ENCODE measurements around the gene RAP1GAP. TPM values are rescaled to one million over a fixed set of nuclear protein-coding genes. Genes with fewer than 3 reads are reported as not detected.

Gene RAP1GAP
- total RNA-seq, 1 experiment from 2014 or later = 13.4 TPM

- ChIA-PET CTCF (interaction anchor here (0.7 to 1.9 kb wide), 7 partner anchors 31 to 227 kb away, joined by 3 to 16 read pairs (median 3); partner anchors contain the start of gene ALPL), POLR2A (no interaction called here), RAD21 (ENCODE audit: low non-redundant PET in 1 of 2, low total read pairs in 2 of 2, uncharacterized antibody in 2 of 2, unreplicated experiment in 2 of 2) (interaction anchor here (0.8 to 1.2 kb wide), 3 partner anchors 60 to 221 kb away, joined by 3 read pairs; no protein-coding TSS in a partner anchor)
- no peaks in the 10 kb centered on the region for H3K9me3 ChIP-seq (ENCODE audit: control insufficient read depth in 1 of 2, insufficient read depth in 1 of 2, low read depth in 1 of 2, low read length in 2 of 2)
- DNase-seq (ENCODE audit: low read depth, low spot score) (peak; percentile 23), ATAC-seq (peak; percentile 78)
- H4K20me1 ChIP-seq (ENCODE audit: insufficient read depth) = no peaks in the 10 kb centered on the region
- peaks cover 7 to 13% of the 10 kb centered on the region in 2 experiments; a peak in 3 of 4 replicates for H3K4me1 ChIP-seq (ENCODE audit: control insufficient read depth in 1 of 2, insufficient read depth in 2 of 2, low read length in 2 of 2)
- peak overlapping the region; percentile 20; the same call in 1 of the 2 replicates for H3K4me2 ChIP-seq (ENCODE audit: low read length)
- H3K9me2 ChIP-seq (ENCODE audit: insufficient read depth) = no peaks in the 10 kb centered on the region
- BruUV-seq (replicated peaks) = no TSS peak
- H2AFZ ChIP-seq (ENCODE audit: low read depth, low read length, poor library complexity, severe bottlenecking) = no peak overlapping the region
- H3K79me2 ChIP-seq (ENCODE audit: insufficient read depth, low read length) = no peaks in the 10 kb centered on the region
- peak; percentile 70 to 90 (median 76) for TF ChIP-seq CTCF (IDR thresholded peaks at IDR 0.05 in 2 of 3, conservative IDR thresholded peaks at IDR 0.05 in 1 of 3; ENCODE audit: borderline replicate concordance in 1 of 3, insufficient read depth in 1 of 3, low read depth in 2 of 3, low read length in 2 of 3)
- peak; percentile 92 for TF ChIP-seq RAD21 (IDR thresholded peaks at IDR 0.05; ENCODE audit: low read depth)
- no peak for TF ChIP-seq SRF (IDR thresholded peaks at IDR 0.05; ENCODE audit: low read depth)
- H3K27me3 ChIP-seq (ENCODE audit: insufficient read depth, low read length) = no peaks in the 10 kb centered on the region
- H3K4me3 ChIP-seq (replicated peaks in 1 of 2; ENCODE audit: low read depth in 1 of 2, low read length in 2 of 2) = no peak overlapping the region
- no peaks in the 10 kb centered on the region for H3K36me3 ChIP-seq (ENCODE audit: control insufficient read depth in 1 of 2, insufficient read depth in 2 of 2, low read length in 2 of 2)
- no peak overlapping the region for H3K27ac ChIP-seq (ENCODE audit: low read depth, low read length)
- H3K9ac ChIP-seq (ENCODE audit: low read length) = no peak overlapping the region
- intact Hi-C loops (cut with micrococcal nuclease) = loop anchor here (1.0 kb wide), 2 partner anchors 60 to 225 kb away; no protein-coding TSS in a partner anchor
Measured at GRCh38 chr1:21594935-21595897, 73.9 kb downstream of the RAP1GAP start.

GRCh38 chr1:21594501-21594900, 74.7 kb downstream of the RAP1GAP start:
- Histone ChIP-seq H3K4me3 (replicated peaks in 1 of 2; ENCODE audit: low read depth in 1 of 2, low read length in 2 of 2) (no peak overlapping the region), H3K9me3 (ENCODE audit: control insufficient read depth in 1 of 2, insufficient read depth in 1 of 2, low read depth in 1 of 2, low read length in 2 of 2) (no peaks in the 10 kb centered on the region), H3K79me2 (ENCODE audit: insufficient read depth, low read length) (no peaks in the 10 kb centered on the region), H3K27ac (ENCODE audit: low read depth, low read length) (no peak overlapping the region), H3K4me2 (ENCODE audit: low read length) (peak overlapping the region; percentile 20; the same call in 1 of the 2 replicates), H3K9me2 (ENCODE audit: insufficient read depth) (no peaks in the 10 kb centered on the region), H3K27me3 (ENCODE audit: insufficient read depth, low read length) (no peaks in the 10 kb centered on the region), H4K20me1 (ENCODE audit: insufficient read depth) (no peaks in the 10 kb centered on the region), H3K9ac (ENCODE audit: low read length) (no peak overlapping the region), H2AFZ (ENCODE audit: low read depth, low read length, poor library complexity, severe bottlenecking) (no peak overlapping the region), H3K4me1 (ENCODE audit: control insufficient read depth in 1 of 2, insufficient read depth in 2 of 2, low read length in 2 of 2) (peaks cover 7 to 13% of the 10 kb centered on the region in 2 experiments; a peak in 3 of 4 replicates), H3K36me3 (ENCODE audit: control insufficient read depth in 1 of 2, insufficient read depth in 2 of 2, low read length in 2 of 2) (no peaks in the 10 kb centered on the region)
- CTCF ChIA-PET = interaction anchor here (1.0 to 1.4 kb wide), 2 partner anchors 224 to 226 kb away, joined by 3 to 7 read pairs; no protein-coding TSS in a partner anchor
- intact Hi-C loops (cut with micrococcal nuclease) = no loop called here
- no peak for DNase-seq (ENCODE audit: low read depth, low spot score)
- POLR2A ChIA-PET = no interaction called here
- RAD21 ChIA-PET (ENCODE audit: low non-redundant PET in 1 of 2, low total read pairs in 2 of 2, uncharacterized antibody in 2 of 2, unreplicated experiment in 2 of 2) = no interaction called here
- TF ChIP-seq ZFX (IDR thresholded peaks at IDR 0.05) (no peak), SIN3A (IDR thresholded peaks at IDR 0.05; ENCODE audit: low read depth) (no peak), CEBPB (IDR thresholded peaks at IDR 0.05; ENCODE audit: low read depth) (no peak), ZBTB33 (IDR thresholded peaks at IDR 0.05; ENCODE audit: extremely low read depth, insufficient replicate concordance, low read length) (no peak)
- ATAC-seq = peak; percentile 25
- no TSS peak for BruUV-seq (replicated peaks)

Data from HCT116 (cell line).